Peyer's patch (tissue), 4 donors: Measurements from ENCODE around the gene ANKIB1.

Experiments used
- CTCF ChIP-seq, 6 experiments: fragments of 450-650 bp in 4 of 6; fragments of 200-600 bp in 2 of 6; sonication (generic) in 1 of 6; IDR thresholded peaks; one replicate each; pipeline ENCODE4 v1.5.1; 2017 to 2019; ENCODE audit warnings: antibody characterized with exemption in 6 of 6, mild to moderate bottlenecking in 3 of 6, moderate library complexity in 1 of 6
- POLR2A ChIP-seq, 2 donors: fragments of 450-650 bp; IDR thresholded peaks; one replicate each; pipeline ENCODE4 v1.5.1; 2017; ENCODE audit warnings: antibody characterized with exemption in 2 of 2, mild to moderate bottlenecking in 2 of 2, moderate library complexity in 2 of 2

GRCh38 chr7:92415225-92415624, 169.5 kb downstream of the ANKIB1 start:
- TF ChIP-seq CTCF (IDR thresholded peaks at IDR 0.05) (no peak), POLR2A (IDR thresholded peaks at IDR 0.05) (no peak)
